ENCODE data around the gene TAS2R16. TPM values are rescaled to one million over a fixed set of nuclear protein-coding genes. Genes with fewer than 3 reads are reported as not detected.

TAS2R16 gene
- total RNA-seq: not detected

GRCh38 chr7:122995600-122995999, at the start of gene TAS2R16:
Gene TAS2R16 (minus strand): TSS chr7:122995700. CDS start chr7:122995634, 66 bp downstream.

Other genes starting within 250 kb of the TAS2R16 start
- 36.2 TPM for gene CADPS2, start 109.2 kb downstream of the TAS2R16 start, total RNA-seq
- gene SLC13A1, start 204.3 kb upstream of the TAS2R16 start, total RNA-seq: not detected